Endothelial cell of hepatic sinusoid (primary cell): ENCODE measurements around the gene FCRLB.

ENCODE experiments used
- in situ Hi-C: cut with HindIII; loops from 2 replicates; pipeline ENCODE4 v1.10.0; 2017; ENCODE audit warnings: low sequenced_read_pairs

FCRLB gene

DNA sequence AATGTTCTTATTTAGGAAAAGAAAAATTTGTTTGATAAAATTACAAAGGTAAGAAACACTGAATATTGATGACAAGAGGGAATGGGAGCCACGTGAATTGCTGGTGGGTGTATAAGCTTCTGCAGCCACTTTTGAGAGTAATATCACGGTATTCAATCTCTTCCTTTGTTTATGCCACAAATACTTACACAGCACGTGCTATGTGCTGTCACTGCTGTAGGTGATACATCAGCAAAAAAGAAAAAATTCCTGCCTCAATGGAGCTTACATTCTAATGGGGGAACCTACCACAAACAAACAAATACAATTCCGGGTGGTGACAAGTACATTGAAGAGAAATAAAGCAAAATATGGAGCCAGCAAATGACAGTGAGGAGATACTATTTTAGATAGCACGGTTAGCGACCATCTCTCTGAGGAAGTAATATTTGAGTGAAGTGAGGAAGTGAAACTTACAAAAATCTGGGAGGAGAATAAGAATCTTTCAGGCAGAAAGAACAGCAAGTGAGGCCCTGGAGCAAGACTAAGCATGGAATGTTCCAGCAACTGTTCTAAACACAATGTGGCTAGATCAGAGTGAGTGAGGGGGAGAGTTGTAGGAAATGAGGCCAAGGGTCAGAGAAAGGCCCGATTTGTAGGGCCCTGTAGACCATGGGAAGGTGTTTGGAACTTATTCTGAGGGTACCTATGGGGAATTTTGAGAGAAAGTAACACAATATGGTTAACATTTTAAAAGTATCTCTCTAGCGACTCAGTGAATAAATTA, 2.6 kb upstream of the FCRLB start:
- in situ Hi-C loops = no loop called here

DNA sequence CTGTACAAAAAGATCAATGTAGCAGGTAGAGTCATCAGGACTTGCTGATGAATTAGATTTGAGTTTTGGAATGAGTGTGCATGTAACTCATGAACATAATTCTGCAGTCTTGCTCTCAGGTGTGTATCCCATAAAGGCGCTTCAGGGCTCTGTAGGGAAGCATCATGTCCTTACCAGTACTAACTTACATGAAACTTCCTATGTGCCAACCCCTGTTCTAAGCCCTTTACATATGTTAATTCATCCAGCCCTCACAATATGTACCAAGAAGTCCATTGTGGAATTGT, 2.1 kb upstream of the FCRLB start:
- in situ Hi-C loops = no loop called here

DNA sequence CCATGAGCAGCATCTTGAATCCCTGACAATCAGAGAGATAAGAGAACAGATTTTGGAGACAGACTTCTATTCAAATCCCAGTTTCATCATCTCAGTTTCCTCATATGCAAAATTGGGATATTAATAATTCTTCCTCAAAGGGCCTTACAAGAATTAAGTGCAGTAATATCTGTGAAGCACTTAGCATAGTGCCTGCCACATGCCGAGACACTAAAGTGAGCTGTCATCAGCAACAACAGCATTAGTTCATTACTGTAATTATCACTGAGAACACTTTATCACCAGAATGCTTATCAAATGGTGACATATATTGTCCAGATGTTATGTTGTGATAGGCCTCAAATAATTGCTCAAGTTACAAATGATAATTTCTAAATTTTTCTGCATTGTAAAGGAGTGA, 922 bp upstream of the FCRLB start:
- in situ Hi-C loops = no loop called here

DNA sequence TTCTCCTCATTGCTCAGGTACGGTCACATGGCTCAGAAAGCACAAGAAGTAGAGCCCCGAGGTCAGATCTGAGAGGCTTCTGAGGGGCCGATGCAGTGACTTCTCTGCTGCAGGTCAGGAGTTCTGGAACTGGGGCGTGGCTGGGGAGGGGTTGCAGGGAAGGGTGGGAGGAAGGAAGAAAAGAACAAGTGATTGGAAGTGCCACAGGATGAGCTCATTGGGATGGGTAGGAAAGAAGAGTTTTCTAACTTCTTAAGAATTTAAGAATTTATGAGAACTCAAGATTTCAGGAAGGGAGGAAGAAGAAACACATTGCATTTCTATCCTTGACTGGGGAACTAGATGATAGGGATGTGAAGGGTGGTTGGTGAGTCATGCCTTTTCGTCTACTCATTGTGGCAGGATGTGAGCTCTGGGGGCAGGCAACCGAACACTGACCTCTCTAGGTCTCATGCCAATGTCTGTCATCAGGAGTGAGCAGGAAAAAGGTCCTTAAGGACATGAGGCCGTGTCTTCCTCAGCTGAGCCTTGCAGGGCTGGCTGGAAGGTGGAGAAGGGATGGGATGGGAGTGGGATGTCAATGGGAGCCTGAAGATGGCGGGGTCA, 497 bp downstream of the FCRLB start:
- in situ Hi-C loops = no loop called here

DNA sequence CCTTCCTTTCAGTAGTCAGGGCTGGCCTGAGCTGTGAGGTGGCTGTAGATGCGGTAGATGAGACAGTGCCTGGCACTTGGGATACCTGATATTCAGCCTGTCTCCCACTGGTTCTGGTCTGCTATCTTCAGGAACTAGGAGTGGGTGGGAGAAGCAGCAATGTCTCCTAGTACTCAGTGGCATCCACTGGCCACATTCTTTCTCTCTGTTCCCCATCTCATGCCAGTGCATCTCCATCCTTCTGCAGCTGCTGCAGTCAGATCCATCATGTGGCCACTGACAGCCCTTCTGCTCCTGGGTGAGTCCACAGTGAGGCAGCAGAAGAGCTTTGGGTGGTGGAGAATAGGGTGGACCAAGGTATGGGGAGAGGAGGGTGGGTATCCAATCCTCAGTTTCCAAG, 1.1 kb downstream of the FCRLB start:
- in situ Hi-C loops = no loop called here

DNA sequence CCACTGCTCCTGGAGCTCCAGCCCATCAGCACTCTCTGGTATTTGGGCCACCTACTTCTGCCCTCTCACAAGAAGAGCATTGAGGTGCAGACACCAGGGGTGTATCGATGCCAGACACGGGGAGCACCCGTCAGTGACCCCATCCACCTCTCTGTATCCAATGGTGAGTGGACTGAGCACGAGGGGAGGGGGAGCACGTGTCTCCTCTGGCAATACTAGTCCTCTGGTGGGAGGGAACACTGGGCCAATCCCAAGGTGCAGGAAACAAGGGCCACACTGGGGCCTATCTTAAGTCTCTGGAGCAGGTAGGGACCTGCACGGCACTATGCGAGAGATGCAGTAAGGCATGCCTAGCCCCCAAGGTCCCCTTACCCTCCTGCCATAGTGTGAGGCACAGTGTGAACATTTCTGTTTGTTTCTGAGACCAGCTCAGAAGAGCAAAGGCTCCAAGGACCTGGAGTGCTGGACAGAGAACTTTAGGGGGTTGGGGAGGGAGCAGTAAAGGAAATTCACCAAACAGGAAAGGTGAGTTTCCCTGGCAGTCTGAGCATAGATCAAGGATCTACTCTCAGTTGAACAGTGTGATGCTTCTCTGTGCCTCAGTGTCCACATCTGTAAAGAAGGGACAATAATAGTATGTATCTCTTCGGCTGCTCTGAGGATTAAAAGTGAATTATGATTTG, 2.3 kb downstream of the FCRLB start:
- in situ Hi-C loops = no loop called here

DNA sequence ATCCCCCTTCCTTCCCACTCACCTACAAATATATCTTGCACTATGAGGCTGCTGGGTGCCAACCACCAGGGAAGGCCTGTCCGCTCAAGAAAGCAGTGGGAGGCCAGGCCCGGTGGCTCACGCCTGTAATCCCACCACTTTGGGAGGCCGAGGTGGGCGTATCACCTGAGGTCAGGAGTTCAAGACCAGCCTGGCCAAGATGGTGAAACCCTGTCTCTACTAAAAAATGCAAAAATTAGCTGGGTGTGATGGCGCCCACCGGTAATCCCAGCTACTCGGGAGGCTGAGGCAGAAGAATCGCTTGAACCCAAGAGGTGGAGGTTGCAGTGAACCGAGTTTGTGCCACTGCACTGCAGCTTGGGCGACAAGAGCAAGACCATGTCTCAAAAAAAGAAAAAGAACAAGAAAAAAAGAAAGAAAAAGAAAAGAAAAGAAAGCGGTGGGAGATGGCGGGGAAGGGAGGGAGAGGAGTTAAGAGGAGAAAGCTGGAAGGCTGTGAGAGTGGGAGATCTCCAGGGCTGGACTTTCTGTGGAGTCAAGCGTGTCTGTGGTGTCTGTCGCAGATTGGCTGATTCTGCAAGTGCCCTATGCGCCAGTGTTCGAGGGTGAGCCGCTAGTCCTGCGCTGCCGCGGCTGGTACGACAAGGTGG, 4.0 kb downstream of the FCRLB start:
- in situ Hi-C loops = loop anchor here (25.0 kb wide), 1 partner anchor 88 kb away; the partner anchor contains the start of gene FCGR3B

DNA sequence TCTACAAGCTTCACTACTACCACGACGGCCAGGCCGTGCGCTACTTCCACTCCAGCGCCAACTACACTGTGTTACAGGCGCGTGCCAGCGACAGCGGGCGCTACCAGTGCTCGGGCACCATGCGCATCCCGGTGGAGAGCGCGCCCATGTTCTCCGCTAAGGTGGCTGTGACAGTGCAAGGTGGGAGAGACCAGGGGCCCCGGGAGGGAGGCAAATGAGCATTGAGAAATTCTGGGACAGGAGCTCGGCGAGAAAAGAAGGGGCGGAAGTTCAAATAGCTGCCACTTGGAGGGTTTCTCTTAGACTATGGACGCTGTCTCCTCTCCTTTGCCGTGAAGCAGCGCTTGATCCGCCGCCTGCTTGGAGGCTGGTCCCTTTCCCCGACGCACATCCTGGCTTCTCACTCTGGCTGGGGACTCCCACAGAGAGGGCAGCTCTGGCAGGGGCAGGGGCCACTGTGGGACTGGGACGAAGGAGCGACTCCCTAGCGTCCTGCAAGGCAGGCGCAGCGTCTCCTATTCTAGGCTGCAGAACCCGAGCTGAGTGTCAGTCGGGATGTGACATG, 4.6 kb downstream of the FCRLB start:
- in situ Hi-C loops = loop anchor here (25.0 kb wide), 1 partner anchor 89 kb away; the partner anchor contains the start of gene FCGR3B

DNA sequence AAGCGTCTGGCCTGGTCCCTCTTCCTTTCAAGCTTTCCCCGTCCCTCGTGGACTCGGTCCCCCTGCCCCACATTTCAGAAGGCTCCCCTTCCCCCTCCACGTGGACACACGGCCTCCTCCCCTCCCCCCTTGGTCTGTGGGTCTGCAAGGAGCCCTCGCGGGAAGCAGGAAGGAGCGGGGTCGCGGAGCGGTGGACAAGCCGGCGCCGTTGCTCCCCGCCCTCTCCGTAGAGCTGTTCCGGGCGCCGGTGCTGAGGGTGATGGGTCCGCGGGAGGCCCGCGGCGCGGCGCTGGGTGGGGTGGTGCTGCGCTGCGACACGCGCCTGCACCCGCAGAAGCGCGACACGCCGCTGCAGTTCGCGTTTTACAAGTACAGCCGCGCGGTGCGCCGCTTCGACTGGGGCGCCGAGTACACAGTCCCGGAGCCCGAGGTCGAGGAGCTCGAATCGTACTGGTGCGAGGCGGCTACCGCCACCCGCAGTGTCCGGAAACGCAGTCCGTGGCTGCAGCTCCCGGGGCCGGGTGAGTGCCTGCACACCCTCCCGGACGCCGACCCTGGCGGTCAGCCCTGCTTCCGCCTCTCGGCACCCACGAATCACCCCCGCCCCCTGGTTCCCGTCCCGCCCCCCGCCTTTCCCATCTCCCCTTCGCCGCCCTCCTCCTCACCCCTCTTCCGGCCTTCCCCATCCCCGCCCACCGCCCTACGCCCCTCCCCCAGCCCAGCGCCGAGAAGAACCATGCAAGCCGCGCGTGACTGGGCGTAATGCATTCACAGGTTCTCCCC, 5.3 kb downstream of the FCRLB start:
- in situ Hi-C loops = loop anchor here (25.0 kb wide), 1 partner anchor 89 kb away; the partner anchor contains the start of gene FCGR3B

DNA sequence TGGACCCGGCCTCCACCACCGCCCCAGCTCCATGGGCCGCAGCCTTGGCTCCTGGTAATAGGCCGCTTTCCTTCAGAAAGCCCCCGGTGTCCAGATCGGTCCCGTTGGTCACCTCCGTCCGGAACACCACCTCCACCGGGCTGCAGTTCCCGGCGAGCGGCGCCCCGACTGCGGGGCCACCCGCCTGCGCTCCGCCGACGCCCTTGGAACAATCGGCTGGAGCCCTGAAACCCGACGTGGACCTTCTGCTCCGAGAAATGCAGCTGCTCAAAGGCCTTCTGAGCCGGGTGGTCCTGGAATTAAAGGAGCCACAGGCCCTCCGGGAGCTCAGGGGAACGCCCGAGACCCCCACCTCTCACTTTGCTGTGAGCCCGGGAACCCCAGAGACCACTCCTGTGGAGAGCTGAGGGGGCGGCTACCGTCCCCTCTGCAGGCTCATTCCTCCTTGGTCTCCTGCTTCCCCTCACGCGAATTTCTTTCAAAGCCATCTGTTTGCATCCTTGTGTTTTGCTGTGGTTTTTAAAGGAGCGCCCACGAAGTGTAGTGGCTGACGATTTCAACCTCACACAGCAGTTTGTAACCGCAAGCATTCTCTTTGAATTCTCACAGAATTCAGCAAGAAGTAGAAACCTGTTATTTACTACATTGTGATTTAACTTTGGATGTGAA, 6.0 kb downstream of the FCRLB start:
- in situ Hi-C loops = loop anchor here (25.0 kb wide), 1 partner anchor 90 kb away; the partner anchor contains the start of gene FCGR3B

DNA sequence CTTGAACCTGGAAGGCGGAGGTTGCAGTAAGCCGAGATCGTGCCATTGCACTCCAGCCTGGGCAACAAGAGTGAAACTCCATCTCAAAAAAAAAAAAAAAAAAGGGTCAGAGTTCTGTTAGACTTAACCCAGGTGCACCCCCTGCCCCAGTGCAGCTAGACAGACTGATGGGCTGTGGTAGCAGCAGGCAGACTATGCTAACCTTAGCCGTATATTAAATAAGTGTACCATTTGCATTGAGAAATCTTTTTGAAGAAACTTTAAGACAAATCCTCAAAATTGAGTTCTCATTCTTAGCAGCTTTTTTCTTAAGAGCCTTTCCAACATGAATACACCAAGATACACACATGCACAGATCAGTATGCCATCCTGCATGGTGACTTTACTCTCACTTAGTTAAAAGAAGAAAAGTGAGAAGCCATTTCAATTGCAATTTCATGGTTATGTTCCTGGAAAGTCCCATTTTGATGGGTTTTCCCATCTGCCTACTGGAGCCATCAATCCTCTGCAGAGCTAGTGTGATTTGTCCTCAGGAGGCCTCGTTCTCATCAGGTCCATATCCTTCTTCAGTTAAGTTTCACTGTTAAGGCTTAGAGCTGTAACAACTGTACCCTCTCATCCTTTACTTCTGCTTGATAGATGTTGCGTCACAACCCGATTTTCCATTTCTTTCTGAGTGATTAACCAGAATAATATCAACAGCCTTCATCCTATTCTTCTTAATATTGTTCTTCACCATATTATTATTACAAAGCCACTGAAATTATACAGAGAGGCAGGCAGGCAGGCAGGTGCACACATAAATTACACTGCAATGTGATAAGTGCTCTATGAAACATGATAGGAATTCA, 7.3 kb downstream of the FCRLB start:
- in situ Hi-C loops = loop anchor here (25.0 kb wide), 1 partner anchor 91 kb away; the partner anchor contains the start of gene FCGR3B

DNA sequence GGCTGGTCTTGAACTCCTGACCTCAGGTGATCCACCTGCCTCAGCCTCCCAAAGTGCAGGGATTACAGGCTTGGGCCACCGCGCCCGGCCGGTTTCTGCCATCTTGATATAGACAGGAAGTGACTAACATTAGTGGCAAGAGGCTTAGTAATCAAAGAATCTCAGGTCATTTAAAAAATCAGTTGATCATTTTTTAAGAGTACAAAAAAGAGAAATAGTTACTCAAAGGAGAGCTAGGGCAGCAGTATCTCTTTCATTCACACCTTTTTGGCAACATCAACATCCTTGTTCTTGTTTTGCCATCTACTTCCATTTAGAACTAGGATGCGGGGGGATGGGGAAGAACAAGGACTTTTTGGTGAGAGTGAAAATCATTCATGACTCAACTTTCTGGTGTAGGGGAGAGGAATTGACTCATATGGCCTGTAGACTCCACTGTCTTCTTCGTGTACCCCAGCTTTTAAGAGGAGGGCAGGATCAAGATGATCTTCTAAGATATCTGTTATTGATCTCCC, 8.8 kb downstream of the FCRLB start:
- in situ Hi-C loops = loop anchor here (25.0 kb wide), 1 partner anchor 93 kb away; the partner anchor contains the start of gene FCGR3B

DNA sequence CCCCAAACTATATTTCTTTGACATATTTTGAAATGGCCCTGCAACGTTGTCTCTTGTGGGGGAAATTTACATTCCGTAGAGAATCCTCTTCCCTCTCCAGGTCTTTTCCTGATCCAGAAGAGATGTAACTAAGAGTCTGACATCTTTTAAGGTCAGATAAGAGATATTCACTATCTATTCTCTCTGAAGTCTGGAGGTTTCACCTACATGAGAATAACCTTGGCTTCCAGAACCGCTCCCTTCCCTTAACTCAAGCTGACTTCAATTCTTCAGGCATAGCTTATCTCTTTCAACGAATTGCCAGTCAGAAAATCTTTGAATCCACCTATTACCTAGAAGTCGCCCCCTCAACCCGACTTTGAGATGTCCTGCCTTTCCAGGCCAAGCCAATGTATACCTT, 9.9 kb downstream of the FCRLB start:
- in situ Hi-C loops = loop anchor here (25.0 kb wide), 1 partner anchor 94 kb away; the partner anchor contains the start of gene FCGR3B

DNA sequence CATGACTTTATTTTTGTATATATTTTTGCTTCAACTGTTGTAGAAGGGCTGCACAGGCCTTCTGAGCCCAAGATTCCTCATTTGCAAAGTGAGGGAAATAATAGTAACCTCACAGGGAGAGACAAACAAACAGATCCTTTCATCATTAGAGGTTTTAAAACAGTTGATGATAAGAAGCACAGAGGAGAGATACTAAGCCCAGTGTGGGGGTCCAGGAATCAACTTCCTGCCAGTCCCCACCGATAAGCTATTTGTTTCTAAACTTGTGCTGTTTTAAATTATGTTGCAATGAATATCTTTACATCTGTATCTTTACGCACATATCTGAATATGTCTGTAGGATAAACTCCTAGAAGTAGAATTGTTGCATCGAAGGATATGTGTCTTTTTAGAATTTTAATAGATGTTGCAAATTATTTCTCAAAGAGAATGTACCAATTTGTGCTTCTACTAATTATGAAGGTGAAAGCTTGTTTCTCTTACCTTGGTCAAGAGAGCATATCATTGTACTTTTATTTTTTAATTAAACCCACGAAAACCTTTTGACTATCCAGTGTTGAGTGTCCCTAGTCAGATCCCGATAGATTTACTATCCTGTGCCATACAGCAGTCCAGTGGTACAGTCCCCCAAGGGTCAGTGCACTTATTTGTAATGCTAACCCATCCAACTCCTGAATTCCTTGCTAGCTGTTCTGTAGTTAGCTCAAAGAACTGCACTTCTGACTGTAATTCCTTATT, 10.8 kb downstream of the FCRLB start:
- in situ Hi-C loops = loop anchor here (25.0 kb wide), 1 partner anchor 95 kb away; the partner anchor contains the start of gene FCGR3B

DNA sequence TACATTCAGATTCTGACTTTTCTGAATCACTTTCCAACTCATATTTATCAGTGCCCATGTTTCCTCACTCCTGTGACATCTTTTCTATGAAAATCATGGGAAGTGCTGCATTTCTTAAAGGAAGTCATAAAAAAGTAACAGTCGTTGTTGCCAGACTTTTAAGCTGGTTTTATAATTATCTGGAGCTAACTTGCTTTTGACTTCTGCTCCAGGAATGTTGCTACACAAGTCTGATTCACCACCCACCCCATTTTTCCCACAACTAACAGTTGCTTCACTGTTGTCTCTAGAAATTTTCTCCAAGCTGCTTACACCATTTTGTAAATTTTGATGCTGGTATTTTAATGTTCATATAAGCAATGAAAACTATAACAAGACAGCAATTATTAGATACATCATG, 12.2 kb downstream of the FCRLB start:
- in situ Hi-C loops = loop anchor here (25.0 kb wide), 1 partner anchor 96 kb away; the partner anchor contains the start of gene FCGR3B

DNA sequence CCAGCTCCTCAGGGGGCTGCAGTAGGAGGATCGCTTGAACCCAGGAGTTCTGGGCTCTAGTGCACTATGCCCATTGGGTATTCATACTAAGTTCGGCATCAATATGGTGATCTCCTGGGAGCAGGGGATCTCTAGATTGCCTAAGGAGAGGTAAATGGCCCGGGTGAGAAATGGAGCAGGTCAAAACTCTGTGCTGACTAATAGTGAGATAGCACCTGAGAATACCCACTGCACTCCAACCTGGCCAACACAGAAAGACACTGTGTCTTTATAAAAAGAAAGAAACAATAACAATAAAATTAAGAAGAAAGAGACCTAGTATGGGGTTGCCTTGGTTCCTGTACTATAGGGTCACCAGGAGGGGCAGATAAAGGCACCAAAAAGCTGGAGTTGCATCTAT, 14.5 kb downstream of the FCRLB start:
- in situ Hi-C loops = loop anchor here (25.0 kb wide), 1 partner anchor 99 kb away; the partner anchor contains the start of gene FCGR3B

DNA sequence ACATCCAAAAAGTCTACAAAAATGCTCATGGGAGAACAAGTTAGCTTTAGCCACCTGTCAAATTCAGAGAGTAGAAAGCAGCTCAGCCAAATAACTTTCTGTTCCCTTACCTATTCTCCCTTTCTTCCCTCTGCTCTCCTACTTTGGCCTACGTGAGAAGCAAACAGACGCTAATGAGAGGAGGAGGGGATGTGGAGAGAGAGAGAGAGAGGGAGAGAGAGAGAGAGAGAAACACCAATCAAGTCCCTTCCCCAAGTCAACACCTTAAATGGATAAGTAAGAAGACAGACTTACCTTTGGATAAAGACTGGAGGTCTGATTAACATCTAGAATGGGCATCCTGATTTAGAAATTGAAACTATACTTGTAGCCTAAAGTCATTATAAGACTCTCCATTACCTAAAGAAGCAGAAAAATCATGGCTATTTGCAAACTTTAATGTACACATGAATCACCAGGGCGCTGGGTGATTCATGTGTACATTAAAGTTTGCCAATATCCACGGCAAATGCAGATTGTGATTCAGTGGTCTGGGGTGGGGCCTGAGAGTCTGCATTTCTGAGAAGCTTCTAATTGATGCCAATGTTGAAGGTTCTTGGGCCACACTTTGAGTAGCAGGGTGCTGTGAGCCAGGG, 15.1 kb downstream of the FCRLB start:
- in situ Hi-C loops = loop anchor here (25.0 kb wide), 1 partner anchor 99 kb away; the partner anchor contains the start of gene FCGR3B
